ENCODE data around the gene GDPD2. TPM values are rescaled to one million over a fixed set of nuclear protein-coding genes. Genes with fewer than 3 reads are reported as not detected.

GDPD2 gene
- total and polyA plus RNA-seq, 2 donors (not counting 3 experiments of a cell fraction or from before 2014, with no cell fraction given), result 0.08 to 0.29 TPM

GRCh38 chrX:70476166-70476933, 53.2 kb downstream of the GDPD2 start:
- no peak for TF ChIP-seq POLR2AphosphoS5 (IDR thresholded peaks at IDR 0.05; ENCODE audit: insufficient read depth, low read depth, low read length)
- no peak for TF ChIP-seq CTCF (IDR thresholded peaks at IDR 0.05; ENCODE audit: extremely low read depth in 1 of 2, insufficient read depth in 1 of 2, low read depth in 1 of 2, low read length in 2 of 2)
- no peak for TF ChIP-seq POLR2A (IDR thresholded peaks at IDR 0.05; ENCODE audit: low read depth, low read length)
- TF ChIP-seq FOS (IDR thresholded peaks at IDR 0.05; ENCODE audit: borderline replicate concordance, insufficient read depth, low read length), result no peak
- TF ChIP-seq MYC (IDR thresholded peaks at IDR 0.05; ENCODE audit: low read depth, low read length), result no peak
- POLR2A ChIA-PET, result no interaction called here
- Histone ChIP-seq H4K20me1 (replicated peaks; ENCODE audit: control insufficient read depth, extremely low read depth, insufficient read depth, low read length) (no peaks in the 10 kb centered on the region), H3K9me3 (replicated peaks; ENCODE audit: control insufficient read depth, insufficient read depth, low read length) (no peaks in the 10 kb centered on the region), H2AFZ (ENCODE audit: low read depth, low read length) (no peak overlapping the region), H3K79me2 (ENCODE audit: control insufficient read depth, insufficient read depth, low read length) (no peaks in the 10 kb centered on the region), H3K36me3 (ENCODE audit: control insufficient read depth in 2 of 2, extremely low read depth in 1 of 2, insufficient read depth in 2 of 2, low read length in 2 of 2) (no peaks in the 10 kb centered on the region), H3K4me1 (ENCODE audit: control insufficient read depth, extremely low read depth, insufficient read depth, low read length) (peaks cover 36% of the 10 kb centered on the region), H3K4me3 (replicated peaks in 1 of 3; ENCODE audit: insufficient read depth in 1 of 3, low read depth in 1 of 3, low read length in 3 of 3) (no peak overlapping the region), H3K27me3 (ENCODE audit: control insufficient read depth in 2 of 2, insufficient read depth in 2 of 2, low read length in 2 of 2) (no peaks in the 10 kb centered on the region), H3K4me2 (ENCODE audit: insufficient read depth, low read length) (no peak overlapping the region), H3K27ac (ENCODE audit: insufficient read depth, low read depth, low read length) (no peak overlapping the region), H3K9me1 (replicated peaks; ENCODE audit: control insufficient read depth, extremely low read depth, insufficient read depth, low read length) (no peaks in the 10 kb centered on the region), H3K9ac (replicated peaks; ENCODE audit: extremely low read depth, insufficient read depth, low read length) (no peak overlapping the region)
- intact Hi-C loops (cut with micrococcal nuclease) (loop anchor here (2.0 kb wide), 1 partner anchor 22 kb away; no protein-coding TSS in a partner anchor), dilution Hi-C loops (cut with MboI; ENCODE audit: extremely low pct_ligation_motif_present, low sequenced_read_pairs) (no loop called here)
- CTCF ChIA-PET, result interaction anchor here (1.4 kb wide), 1 partner anchor 25 kb away, joined by 6 read pairs; no protein-coding TSS in a partner anchor
- BruUV-seq (replicated peaks), result no TSS peak
- DNase-seq (ENCODE audit: low read depth, low spot score), result no peak
- no peak for FAIRE-seq
